ENCODE data around the gene SNX15.

DNA sequence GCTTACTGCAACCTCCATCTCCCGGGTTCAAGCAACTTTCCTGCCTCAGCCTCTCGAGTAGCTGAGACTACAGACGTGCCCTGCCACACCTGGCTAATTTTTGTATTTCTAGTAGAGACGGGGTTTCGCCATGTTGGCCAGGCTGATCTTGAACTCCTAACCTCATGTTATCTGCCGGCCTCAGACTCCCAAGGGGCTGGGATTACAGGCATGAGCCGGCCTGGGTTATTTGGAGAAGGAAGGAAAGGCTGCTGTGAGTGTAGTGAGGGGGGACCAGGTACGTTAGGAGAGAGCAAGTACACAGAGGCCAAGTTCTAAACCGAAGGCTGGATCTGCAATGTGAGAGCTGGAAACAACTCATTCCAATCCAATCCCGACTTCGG lies 30.9 kb upstream of the SNX15 start:
- no peak for TF ChIP-seq ARNT (IDR thresholded peaks at IDR 0.05)
- TF ChIP-seq SP1 (IDR thresholded peaks at IDR 0.05) = no peak
- no peak for TF ChIP-seq FOXM1 (IDR thresholded peaks at IDR 0.05; ENCODE audit: borderline replicate concordance)
- TF ChIP-seq FOXK2 (IDR thresholded peaks at IDR 0.05) = no peak
- no peak for TF ChIP-seq ZNF384 (IDR thresholded peaks at IDR 0.05)
- TF ChIP-seq SUZ12 (IDR thresholded peaks at IDR 0.05) = no peak
- no peak for TF ChIP-seq PKNOX1 (IDR thresholded peaks at IDR 0.05)

All from HEK293T (cell line).